K562 (cell line): Measurements from ENCODE around the gene GNAZ. TPM values are rescaled to one million over a fixed set of nuclear protein-coding genes. Genes with fewer than 3 reads are reported as not detected.
A peak's percentile ranks its signal among the peaks of the same experiment; 100 is the strongest.

Source experiments
- ATAC-seq: fragments of 200-7000 bp; cut with Tn5 transposase; 3 replicates; pipeline ENCODE4 v1.9.1; 2020; ENCODE audit warnings: moderate library complexity
- BruUV-seq: library from RNA; stranded (reverse); fragments of 400-500 nt; replicated peaks from 2 replicates; lab custom pipeline; 2021; lab: Mats Ljungman, UMichigan
- CTCF ChIA-PET: fragments of 300-600 bp; formaldehyde crosslinking; extraction: SDS; loops from one replicate; lab custom pipeline; 2021; ENCODE audit warnings: low intra/inter-chr PET ratio; lab: Yijun Ruan, JAX
- POLR2A ChIA-PET: fragments of 300-600, 350-650 bp; sonication (Branson Sonifier 250); formaldehyde crosslinking; extraction: SDS; loops from one replicate; lab custom pipeline; 2021; ENCODE audit warnings: antibody characterized with exemption, inconsistent platforms; lab: Yijun Ruan, JAX
- DNase-seq, 4 experiments: peaks; one replicate each; pipeline versions ENCODE4 v3.0.0 to v3.0.0-alpha.2; 2011 to 2018; ENCODE audit warnings: low spot score in 3 of 4, mixed read lengths in 3 of 4; ENCODE audit errors: extremely low read depth in 1 of 4
- FAIRE-seq: peaks from 2 replicates; lab custom pipeline; 2011; peaks lifted over from hg19 to GRCh38; lab: Jason Lieb, UNC
- H2AFZ ChIP-seq: 2 replicates; pipeline ENCODE4 v1.6.0; 2011; ENCODE audit warnings: low read depth, low read length, control low read depth, inconsistent platforms
- H3K27ac ChIP-seq: fragments of 200-600 bp; 3 replicates; pipeline ENCODE4 v1.8.0; 2011; ENCODE audit warnings: low read depth, mild to moderate bottlenecking, control low read depth, inconsistent platforms, low read length, moderate library complexity, mixed read lengths; ENCODE audit errors: extremely low read depth
- H3K27me3 ChIP-seq, 2 experiments: fragments of 300-600 bp in 1 of 2; 2 replicates in 1 of 2; 3 replicates in 1 of 2; pipeline versions ENCODE4 v1.6.0 to v1.8.0; 2011; ENCODE audit warnings: inconsistent platforms in 2 of 2, low read length in 2 of 2, mild to moderate bottlenecking in 1 of 2, mixed read lengths in 1 of 2, moderate library complexity in 1 of 2; ENCODE audit not compliant: control insufficient read depth in 2 of 2, insufficient read depth in 2 of 2
- H3K36me3 ChIP-seq: fragments of 300-600 bp; 3 replicates; pipeline ENCODE4 v1.8.0; 2011; ENCODE audit warnings: mild to moderate bottlenecking, low read length, inconsistent platforms; ENCODE audit not compliant: control insufficient read depth, insufficient read depth
- H3K4me1 ChIP-seq, 2 experiments: fragments of 200-600 bp in 1 of 2; replicated peaks in 1 of 2; 2 replicates in 1 of 2; 3 replicates in 1 of 2; pipeline versions ENCODE4 v1.5.1 to v1.8.0; 2011; ENCODE audit warnings: inconsistent platforms in 2 of 2, low read length in 2 of 2, mild to moderate bottlenecking in 1 of 2, mixed read lengths in 1 of 2, moderate library complexity in 1 of 2; ENCODE audit not compliant: control insufficient read depth in 2 of 2, insufficient read depth in 2 of 2
- H3K4me2 ChIP-seq: 2 replicates; pipeline ENCODE4 v1.6.1; 2011; ENCODE audit warnings: low read length, control low read depth, inconsistent platforms, mixed read lengths; ENCODE audit not compliant: insufficient read depth
- H3K4me3 ChIP-seq: fragments of 200-600 bp; sonication (generic), shearing (Covaris generic); 2 replicates; pipeline ENCODE4 v1.5.1; 2016; ENCODE audit warnings: control low read depth, inconsistent platforms
- H3K79me2 ChIP-seq: fragments of 200-600 bp; 3 replicates; pipeline ENCODE4 v1.8.0; 2011; ENCODE audit warnings: low read length, inconsistent platforms; ENCODE audit not compliant: control insufficient read depth, insufficient read depth
- H3K9ac ChIP-seq, 2 experiments: 2 replicates each; pipeline versions ENCODE4 v1.6.0 to v1.6.1; 2011; ENCODE audit warnings: low read depth in 2 of 2, low read length in 2 of 2, control low read depth in 1 of 2, inconsistent platforms in 1 of 2, mild to moderate bottlenecking in 1 of 2, mixed read lengths in 1 of 2; ENCODE audit not compliant: insufficient read depth in 1 of 2
- H3K9me1 ChIP-seq: one replicate; pipeline ENCODE4 v1.6.0; 2011; ENCODE audit warnings: inconsistent platforms, mild to moderate bottlenecking, low read length, moderate library complexity; ENCODE audit not compliant: control insufficient read depth, insufficient read depth
- H3K9me3 ChIP-seq: replicated peaks from 2 replicates; pipeline ENCODE4 v1.5.1; 2011; ENCODE audit warnings: low read depth, low read length, inconsistent platforms; ENCODE audit not compliant: control insufficient read depth, insufficient read depth
- H4K20me1 ChIP-seq: replicated peaks from 2 replicates; pipeline ENCODE4 v1.6.1; 2011; ENCODE audit warnings: low read length, inconsistent platforms, mixed read lengths; ENCODE audit not compliant: control insufficient read depth, insufficient read depth
- STAG1 ChIP-seq: sonication (generic); formaldehyde crosslinking; IDR thresholded peaks from 2 replicates; pipeline ENCODE4 v1.5.0; 2020; ENCODE audit warnings: missing genetic modification reagents, borderline replicate concordance
- TEAD4 ChIP-seq, 2 experiments: sonication (generic) in 1 of 2; formaldehyde crosslinking in 1 of 2; IDR thresholded peaks; 2 replicates each; pipeline versions ENCODE4 v1.6.1 to v1.8.0; 2012 to 2022; ENCODE audit warnings: borderline replicate concordance in 1 of 2, inconsistent platforms in 1 of 2, low read length in 1 of 2, mild to moderate bottlenecking in 1 of 2, missing genetic modification reagents in 1 of 2
- ZNF184 ChIP-seq: sonication (generic); formaldehyde crosslinking; IDR thresholded peaks from 2 replicates; pipeline ENCODE4 v1.5.0; 2020; ENCODE audit warnings: missing genetic modification reagents
- ZNF212 ChIP-seq: fragments of 450-650 bp; formaldehyde crosslinking; IDR thresholded peaks from 2 replicates; pipeline ENCODE4 v1.4.0; 2020; ENCODE audit warnings: mild to moderate bottlenecking
- WGBS: fragments of 100-300 bp; shearing (Covaris generic); methylation state at CpG from one replicate; pipeline ENCODE4 v1.1.6; 2016; ENCODE audit warnings: low coverage, mixed read lengths; ENCODE audit not compliant: insufficient coverage; ENCODE audit errors: missing lambda C conversion rate; 5-methylcytosine and 5-hydroxymethylcytosine counted together
- in situ Hi-C: fragments of 300-500 bp; cut with MboI; formaldehyde crosslinking; loops from 4 replicates; pipeline ENCODE4 v1.15.0; 2018; ENCODE audit warnings: inconsistent platforms, mixed read lengths
- intact Hi-C: fragments of 100-400 bp; cut with micrococcal nuclease; formaldehyde crosslinking; loops from 2 replicates; pipeline ENCODE4 v1.14.2; 2022
- polyA plus RNA-seq, 8 experiments: library from polyadenylated mRNA; depleted of rRNA in 4 of 8; stranded (reverse) in 5 of 8; unstranded in 3 of 8; fragments of >200 nt; fragmentation: Nextera tagmentation in 2 of 8; fragmentation: Illumina TruSeq in 1 of 8; extraction: Ambion mirVana in 2 of 8; extraction: Trizol in 1 of 8; gene quantifications; 2 replicates each; pipeline versions ENCODE4 v1.2.1 to v1.2.3, GENCODE V29; 2011 to 2014; ENCODE audit warnings: inconsistent platforms in 1 of 8, missing spikeins in 1 of 8
- total RNA-seq, 7 experiments: library from RNA; depleted of rRNA in 6 of 7; stranded (reverse); fragments of >200 nt in 6 of 7; fragmentation: Illumina TruSeq in 2 of 7; extraction: Trizol in 2 of 7; gene quantifications; 2 replicates each; pipeline versions ENCODE4 v1.2.1 to v1.2.3, GENCODE V29; 2011 to 2021; ENCODE audit warnings: low replicate concordance in 1 of 7
- TF ChIP-seq, protein P1 (sequence below), 2 experiments: fragments of 450-650 bp in 1 of 2; sonication (generic) in 1 of 2; formaldehyde crosslinking in 1 of 2; IDR thresholded peaks; 2 replicates each; pipeline versions ENCODE4 v1.7.1 to v1.9.0; 2016 to 2022; ENCODE audit warnings: inconsistent platforms in 1 of 2, mild to moderate bottlenecking in 1 of 2, missing genetic modification reagents in 1 of 2

Gene GNAZ
- total and polyA plus RNA-seq, 9 of the 15 experiments (the other 6 are each of a cell fraction or from before 2014, with no cell fraction given): 0.04 to 0.22 (median 0.13) TPM; not detected in 3

DNA sequence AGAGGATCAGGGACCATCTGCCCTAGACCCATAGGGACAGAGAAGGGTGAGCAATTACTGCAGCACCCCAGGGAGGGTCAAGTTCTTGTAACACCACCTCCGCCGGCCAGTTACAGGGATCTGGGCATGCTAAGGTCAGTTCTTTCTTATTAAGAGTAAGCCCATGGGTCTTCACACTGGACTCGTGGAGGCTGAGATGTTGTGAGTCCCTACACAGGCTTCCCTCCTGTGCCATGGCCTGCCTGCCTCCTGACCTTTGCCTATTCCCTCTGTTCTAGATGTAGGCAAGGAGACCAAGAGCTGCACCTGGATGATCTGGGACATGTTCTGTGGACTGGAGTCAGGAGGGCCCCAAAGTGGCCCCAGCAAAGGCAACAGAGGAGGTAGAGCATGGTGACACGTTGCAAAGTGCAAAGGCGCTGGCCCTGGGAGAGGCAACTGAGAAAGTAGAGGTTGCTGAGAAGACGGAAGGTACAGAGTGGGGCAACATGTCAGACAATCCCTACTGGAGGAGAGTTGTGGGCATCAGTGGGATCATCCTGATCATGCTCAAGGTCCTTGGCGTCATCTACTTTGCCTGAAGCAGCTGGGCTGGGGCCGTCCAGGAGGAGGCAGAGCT lies 16.3 kb upstream of the GNAZ start (continued):
- TF ChIP-seq ZNF212 (CRISPR knock-in tag): no peak

DNA sequence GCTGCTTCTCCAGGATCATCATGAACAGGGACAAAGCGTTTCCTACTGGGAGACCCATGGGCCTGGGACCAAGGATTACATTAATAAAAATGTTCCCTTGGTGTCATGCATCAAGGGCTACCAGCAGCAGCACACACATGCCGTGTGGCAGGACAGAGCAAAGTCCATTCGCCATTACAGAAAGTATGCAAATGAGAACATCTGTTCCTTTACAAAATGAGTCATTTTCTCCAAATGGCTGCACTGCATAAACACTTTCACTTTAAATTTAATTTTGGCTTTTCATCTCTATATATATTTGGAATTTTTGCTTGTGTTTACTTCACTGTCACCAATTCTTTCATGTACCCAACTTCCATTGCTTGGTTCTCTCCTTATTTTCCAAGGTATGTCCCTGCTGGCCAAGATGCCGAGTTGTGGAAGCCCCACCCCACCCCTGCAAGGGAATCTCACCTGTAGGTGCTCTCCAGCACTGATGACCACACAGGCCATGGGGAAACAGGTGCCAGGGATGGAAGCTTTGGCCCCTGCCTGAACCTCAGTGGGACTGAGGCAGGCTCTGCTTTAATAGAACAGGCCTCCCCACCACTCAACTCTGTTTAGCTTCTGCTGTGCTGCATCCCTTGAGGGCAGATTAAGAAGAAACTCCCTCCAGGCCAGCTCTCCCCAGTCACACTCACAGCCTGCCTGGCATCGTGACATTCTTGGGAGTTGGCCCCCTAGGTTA lies 15.6 kb upstream of the GNAZ start:
- no peak overlapping the region for H3K27ac ChIP-seq
- H4K20me1 ChIP-seq: peaks cover 18% of the 10 kb centered on the region
- intact Hi-C loops (no loop called here), in situ Hi-C loops (no loop called here)
- ChIA-PET CTCF (no interaction called here), POLR2A (interaction anchor here (0.6 to 5.6 kb wide), 10 partner anchors 9 to 622 kb away, joined by 3 to 37 read pairs (median 4); partner anchors contain the start of gene GNAZ)
- peaks cover 0 to 3% of the 10 kb centered on the region in 2 experiments; a peak in 1 of 5 replicates for H3K4me1 ChIP-seq
- H3K9me3 ChIP-seq: no peaks in the 10 kb centered on the region
- no peaks in the 10 kb centered on the region for H3K79me2 ChIP-seq
- no peak for FAIRE-seq
- DNase-seq: peak in 1 of 4 experiments; percentile 55
- under 1% methylated on average over 5 of the region's 5 CpGs for WGBS
- H3K27me3 ChIP-seq: peaks cover 9 to 36% of the 10 kb centered on the region in 2 experiments; a peak in 4 of 5 replicates
- H3K9ac ChIP-seq: no peak overlapping the region
- H2AFZ ChIP-seq: no peak overlapping the region
- H3K36me3 ChIP-seq: no peaks in the 10 kb centered on the region
- H3K9me1 ChIP-seq: no peaks in the 10 kb centered on the region
- no peak overlapping the region for H3K4me2 ChIP-seq
- BruUV-seq: no TSS peak
- no peak overlapping the region for H3K4me3 ChIP-seq
- ATAC-seq: no peak
- TF ChIP-seq TEAD4 (IDR thresholded peaks at IDR 0.05; ENCODE audit: low read length) (no peak; the same call in 1 of the 2 replicates), TEAD4 (CRISPR knock-in tag; IDR thresholded peaks at IDR 0.05; ENCODE audit: borderline replicate concordance) (peak; percentile 88; the same call in 1 of the 2 replicates), STAG1 (CRISPR knock-in tag) (no peak), ZNF184 (CRISPR knock-in tag) (peak; percentile 69; the same call in 1 of the 2 replicates)
- TF ChIP-seq, protein P1, sequence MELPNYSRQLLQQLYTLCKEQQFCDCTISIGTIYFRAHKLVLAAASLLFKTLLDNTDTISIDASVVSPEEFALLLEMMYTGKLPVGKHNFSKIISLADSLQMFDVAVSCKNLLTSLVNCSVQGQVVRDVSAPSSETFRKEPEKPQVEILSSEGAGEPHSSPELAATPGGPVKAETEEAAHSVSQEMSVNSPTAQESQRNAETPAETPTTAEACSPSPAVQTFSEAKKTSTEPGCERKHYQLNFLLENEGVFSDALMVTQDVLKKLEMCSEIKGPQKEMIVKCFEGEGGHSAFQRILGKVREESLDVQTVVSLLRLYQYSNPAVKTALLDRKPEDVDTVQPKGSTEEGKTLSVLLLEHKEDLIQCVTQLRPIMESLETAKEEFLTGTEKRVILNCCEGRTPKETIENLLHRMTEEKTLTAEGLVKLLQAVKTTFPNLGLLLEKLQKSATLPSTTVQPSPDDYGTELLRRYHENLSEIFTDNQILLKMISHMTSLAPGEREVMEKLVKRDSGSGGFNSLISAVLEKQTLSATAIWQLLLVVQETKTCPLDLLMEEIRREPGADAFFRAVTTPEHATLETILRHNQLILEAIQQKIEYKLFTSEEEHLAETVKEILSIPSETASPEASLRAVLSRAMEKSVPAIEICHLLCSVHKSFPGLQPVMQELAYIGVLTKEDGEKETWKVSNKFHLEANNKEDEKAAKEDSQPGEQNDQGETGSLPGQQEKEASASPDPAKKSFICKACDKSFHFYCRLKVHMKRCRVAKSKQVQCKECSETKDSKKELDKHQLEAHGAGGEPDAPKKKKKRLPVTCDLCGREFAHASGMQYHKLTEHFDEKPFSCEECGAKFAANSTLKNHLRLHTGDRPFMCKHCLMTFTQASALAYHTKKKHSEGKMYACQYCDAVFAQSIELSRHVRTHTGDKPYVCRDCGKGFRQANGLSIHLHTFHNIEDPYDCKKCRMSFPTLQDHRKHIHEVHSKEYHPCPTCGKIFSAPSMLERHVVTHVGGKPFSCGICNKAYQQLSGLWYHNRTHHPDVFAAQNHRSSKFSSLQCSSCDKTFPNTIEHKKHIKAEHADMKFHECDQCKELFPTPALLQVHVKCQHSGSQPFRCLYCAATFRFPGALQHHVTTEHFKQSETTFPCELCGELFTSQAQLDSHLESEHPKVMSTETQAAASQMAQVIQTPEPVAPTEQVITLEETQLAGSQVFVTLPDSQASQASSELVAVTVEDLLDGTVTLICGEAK (IDR thresholded peaks at IDR 0.05): no peak
- TF ChIP-seq, protein P1 (CRISPR knock-in tag; IDR thresholded peaks at IDR 0.05): 0 out of 2 replicates have a peak, but pooled peaks have one; percentile 51
